Epidermal melanocyte (primary cell): ENCODE results near the gene GARS1.
"Not testable (repeated sequence)": the region's sequence is repeated elsewhere in the genome, so short reads cannot be mapped to it uniquely, and the experiment has no call there.

Source experiments
- DNase-seq: peaks from one replicate; pipeline ENCODE4 v3.0.0; 2011; ENCODE audit warnings: low spot score; ENCODE audit not compliant: insufficient read length

The GARS1 gene

GRCh38 chr7:30575910-30576309 is 18.8 kb upstream of the GARS1 start:
- no peak for DNase-seq

GRCh38 chr7:30583181-30583580 is 11.5 kb upstream of the GARS1 start:
- no peak for DNase-seq

GRCh38 chr7:30584415-30584814 is 10.3 kb upstream of the GARS1 start:
- DNase-seq: no peak

GRCh38 chr7:30584965-30585364 is 9.7 kb upstream of the GARS1 start:
- no peak for DNase-seq

GRCh38 chr7:30585675-30586074 is 9.0 kb upstream of the GARS1 start:
- DNase-seq: no peak

GRCh38 chr7:30587547-30587946 is 7.1 kb upstream of the GARS1 start:
- DNase-seq: not testable (repeated sequence)

GRCh38 chr7:30589111-30589510 is 5.6 kb upstream of the GARS1 start:
- no peak for DNase-seq

- DNase-seq: no peak
Observed at GRCh38 chr7:30594048-30594539, 584 bp upstream of the GARS1 start.

GRCh38 chr7:30595436-30596013 is 847 bp downstream of the GARS1 start:
- no peak for DNase-seq

GRCh38 chr7:30596014-30596641 is 1.4 kb downstream of the GARS1 start:
- no peak for DNase-seq

GRCh38 chr7:30596721-30597120 is 2.0 kb downstream of the GARS1 start:
- no peak for DNase-seq

- no peak for DNase-seq
Observed at GRCh38 chr7:30598121-30598876, 3.6 kb downstream of the GARS1 start.

- DNase-seq: no peak
Observed at GRCh38 chr7:30604901-30605300, 10.2 kb downstream of the GARS1 start.

GRCh38 chr7:30605832-30606231 is 11.2 kb downstream of the GARS1 start:
- DNase-seq: no peak

GRCh38 chr7:30612658-30613265 is 18.1 kb downstream of the GARS1 start:
- no peak for DNase-seq

- no peak for DNase-seq
Observed at GRCh38 chr7:30613366-30614325, 19.0 kb downstream of the GARS1 start.

GRCh38 chr7:30616318-30616717 is 21.6 kb downstream of the GARS1 start:
- no peak for DNase-seq

- no peak for DNase-seq
Observed at GRCh38 chr7:30617359-30617758, 22.7 kb downstream of the GARS1 start.

- DNase-seq: no peak
Observed at GRCh38 chr7:30618080-30618676, 23.5 kb downstream of the GARS1 start.

GRCh38 chr7:30618961-30619360 is 24.3 kb downstream of the GARS1 start:
- no peak for DNase-seq

- DNase-seq: no peak
Observed at GRCh38 chr7:30625283-30625682, 30.6 kb downstream of the GARS1 start.
